SK-N-MC (cell line): Measurements from ENCODE around the gene HAT1.

Source experiments
- EZH2 ChIP-seq: fragments of 200-600 bp; sonication (generic); IDR thresholded peaks from one replicate; pipeline ENCODE4 v1.6.1; 2017; ENCODE audit warnings: antibody characterized with exemption
- POLR2AphosphoS5 ChIP-seq: IDR thresholded peaks from 2 replicates; pipeline ENCODE4 v1.6.1; 2012; ENCODE audit warnings: mild to moderate bottlenecking, low read depth, low read length, borderline replicate concordance

DNA sequence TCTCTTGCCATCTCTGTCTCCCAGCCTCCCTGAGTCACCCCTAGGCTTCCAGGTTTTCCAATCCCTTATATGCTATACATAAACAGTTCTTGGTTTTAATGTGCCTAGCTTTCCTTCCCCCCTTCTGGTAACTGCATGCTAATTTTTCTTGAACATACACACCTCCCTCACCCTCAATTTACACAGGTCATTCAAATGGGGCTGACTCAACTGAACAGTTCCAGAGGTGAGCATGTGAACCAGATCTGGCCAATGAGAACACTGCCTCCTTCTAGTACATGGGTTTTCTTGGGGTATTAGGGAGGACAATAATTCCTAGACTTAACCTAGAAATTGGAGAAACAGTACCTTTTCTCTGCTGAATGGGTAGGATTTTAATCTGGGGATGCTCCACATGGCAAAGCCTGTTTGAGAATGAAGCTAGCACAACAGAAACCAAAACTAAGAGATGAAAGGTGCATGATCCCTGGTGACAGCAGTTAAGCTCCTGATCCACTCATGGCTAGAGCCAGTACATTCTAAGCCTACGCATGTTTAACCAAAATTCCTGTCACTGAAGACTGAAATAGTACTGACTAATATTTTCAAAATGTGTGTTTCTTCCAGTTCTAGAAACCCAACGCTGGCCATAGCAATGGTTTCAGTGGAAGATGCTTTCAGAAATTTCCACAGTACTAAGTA lies 40.0 kb upstream of the HAT1 start:
- TF ChIP-seq POLR2AphosphoS5 = no peak
- no peak for TF ChIP-seq EZH2
